Stimulated activated CD8-positive, alpha-beta memory T cell treated with anti-CD3 and anti-CD28 coated beads, Interleukin-4, amount 100 ng/mL, for 48 hours (primary cell): ENCODE measurements around the gene ZBTB40.

ENCODE experiments used
- DNase-seq: peaks from one replicate; pipeline ENCODE4 v3.0.0-alpha.2; 2020

ZBTB40 gene

GRCh38 chr1:22436948-22437347 is 14.7 kb upstream of the ZBTB40 start:
- DNase-seq = no peak

- no peak for DNase-seq
Measured at GRCh38 chr1:22437573-22437972, 14.1 kb upstream of the ZBTB40 start.

- no peak for DNase-seq
Measured at GRCh38 chr1:22440582-22440981, 11.1 kb upstream of the ZBTB40 start.

GRCh38 chr1:22442212-22442894 is 9.3 kb upstream of the ZBTB40 start:
- DNase-seq = no peak

GRCh38 chr1:22443332-22443731 is 8.3 kb upstream of the ZBTB40 start:
- no peak for DNase-seq

GRCh38 chr1:22444856-22445255 is 6.8 kb upstream of the ZBTB40 start:
- DNase-seq = no peak

GRCh38 chr1:22447621-22448111 is 4.0 kb upstream of the ZBTB40 start:
- DNase-seq = no peak

- DNase-seq = no peak
Measured at GRCh38 chr1:22449636-22450035, 2.0 kb upstream of the ZBTB40 start.

- DNase-seq = no peak
Measured at GRCh38 chr1:22450351-22451021, 1.2 kb upstream of the ZBTB40 start.

- no peak for DNase-seq
Measured at GRCh38 chr1:22452481-22452957, 868 bp downstream of the ZBTB40 start.

- no peak for DNase-seq
Measured at GRCh38 chr1:22453181-22453580, 1.5 kb downstream of the ZBTB40 start.

GRCh38 chr1:22454476-22455056 is 2.9 kb downstream of the ZBTB40 start:
- no peak for DNase-seq

GRCh38 chr1:22457345-22457744 is 5.7 kb downstream of the ZBTB40 start:
- no peak for DNase-seq

GRCh38 chr1:22457836-22458235 is 6.2 kb downstream of the ZBTB40 start:
- DNase-seq = no peak

GRCh38 chr1:22461100-22461499 is 9.4 kb downstream of the ZBTB40 start:
- DNase-seq = no peak

GRCh38 chr1:22461678-22462527 is 10.3 kb downstream of the ZBTB40 start:
- no peak for DNase-seq

- no peak for DNase-seq
Measured at GRCh38 chr1:22462928-22463327, 11.3 kb downstream of the ZBTB40 start.

- no peak for DNase-seq
Measured at GRCh38 chr1:22465015-22465565, 13.4 kb downstream of the ZBTB40 start.

- DNase-seq = no peak
Measured at GRCh38 chr1:22465671-22466070, 14.0 kb downstream of the ZBTB40 start.

- no peak for DNase-seq
Measured at GRCh38 chr1:22470227-22470626, 18.6 kb downstream of the ZBTB40 start.

- DNase-seq = no peak
Measured at GRCh38 chr1:22471078-22471477, 19.4 kb downstream of the ZBTB40 start.

GRCh38 chr1:22471610-22472009 is 20.0 kb downstream of the ZBTB40 start:
- DNase-seq = no peak

GRCh38 chr1:22472596-22472995 is 20.9 kb downstream of the ZBTB40 start:
- no peak for DNase-seq
